Colonic mucosa (tissue), 4 donors: ENCODE data around the gene P3H1. TPM values are rescaled to one million over a fixed set of nuclear protein-coding genes. Genes with fewer than 3 reads are reported as not detected.
A peak's percentile ranks its signal among the peaks of the same experiment; 100 is the strongest.
"Not testable (repeated sequence)": the region's sequence is repeated elsewhere in the genome, so short reads cannot be mapped to it uniquely, and the experiment has no call there.

Experiments used
- DNase-seq: peaks from one replicate; pipeline ENCODE4 v3.0.0-alpha.2; 2020
- H3K27ac ChIP-seq: fragments of 200-600 bp; one replicate; pipeline ENCODE4 v1.8.0; 2021
- H3K27me3 ChIP-seq: fragments of 200-600 bp; one replicate; pipeline ENCODE4 v1.8.0; 2021
- H3K36me3 ChIP-seq: fragments of 200-600 bp; one replicate; pipeline ENCODE4 v1.8.0; 2021
- H3K4me1 ChIP-seq: fragments of 200-600 bp; one replicate; pipeline ENCODE4 v1.8.0; 2021; ENCODE audit warnings: mild to moderate bottlenecking
- H3K4me3 ChIP-seq: fragments of 200-600 bp; one replicate; pipeline ENCODE4 v1.8.0; 2021
- H3K9ac ChIP-seq, 2 donors: one replicate each; pipeline ENCODE4 v1.7.0; 2013; ENCODE audit warnings: control low read depth in 2 of 2, low read depth in 2 of 2, low read length in 2 of 2
- H3K9me3 ChIP-seq: fragments of 200-600 bp; one replicate; pipeline ENCODE4 v1.8.0; 2021
- CTCF ChIP-seq: fragments of 200-600 bp; IDR thresholded peaks from one replicate; pipeline ENCODE4 v1.8.0; 2022; ENCODE audit warnings: antibody characterized with exemption, mild to moderate bottlenecking
- intact Hi-C: fragments of 100-400 bp; cut with DNase I; formaldehyde crosslinking; loops from one replicate; pipeline ENCODE4 v1.14.1; 2022
- total RNA-seq, 2 donors: library from RNA; stranded (reverse); fragmentation: NEBNext Ultra II Directional in 1 of 2; extraction: Animal tissue kit (Norgen Biotek cat#: 25700) in 1 of 2; gene quantifications; one replicate each; pipeline ENCODE4 v1.2.1, GENCODE V29; 2021
- donor health status: healthy.
- donor health status: DM: no; HTN: no; CAD: no.
- donor health status: DM: no; HTN: no; CAD: no.

P3H1 gene
- 10 to 100 TPM; 11.7 to 19.1 TPM for total RNA-seq

GRCh38 chr1:42766741-42767509, at the start of gene P3H1, which contains the start of gene C1orf50:
TSS of gene P3H1 (minus strand) at chr1:42767028. CDS start at chr1:42766971, 57 bp downstream.
TSS of gene C1orf50 (plus strand) at chr1:42767249. CDS start at chr1:42767312, 63 bp downstream.
- no peak for TF ChIP-seq CTCF
- intact Hi-C loops: loop anchor here (5.0 kb wide), 1 partner anchor 50 kb away; the partner anchor contains the start of genes ERMAP and SVBP
- Histone ChIP-seq H3K4me1 (no peaks in the 10 kb centered on the region), H3K36me3 (no peaks in the 10 kb centered on the region), H3K9me3 (no peaks in the 10 kb centered on the region), H3K9ac (peak within 1 kb of the TSS; percentile 90 to 95), H3K4me3 (peak within 1 kb of the TSS; percentile 99), H3K27ac (peak within 1 kb of the TSS; percentile 84), H3K27me3 (no peaks in the 10 kb centered on the region)
- peak; percentile 100 for DNase-seq

- Histone ChIP-seq H3K9ac (peak overlapping the region; percentile 68 to 88), H3K27ac (peak overlapping the region; percentile 96), H3K36me3 (no peaks in the 10 kb centered on the region), H3K27me3 (no peaks in the 10 kb centered on the region), H3K9me3 (no peaks in the 10 kb centered on the region), H3K4me3 (peak overlapping the region; percentile 54), H3K4me1 (peaks cover 4% of the 10 kb centered on the region)
- intact Hi-C loops: loop anchor here (5.0 kb wide), 1 partner anchor 49 kb away; the partner anchor contains the start of genes C1orf50 and P3H1
- no peak for TF ChIP-seq CTCF
- DNase-seq: no peak
Observed at GRCh38 chr1:42815941-42816584, 49.2 kb upstream of the P3H1 start.

GRCh38 chr1:42814815-42815214, 48.0 kb upstream of the P3H1 start:
- H3K27me3 ChIP-seq, H3K4me3 ChIP-seq, H3K9ac ChIP-seq, DNase-seq, H3K36me3 ChIP-seq, H3K4me1 ChIP-seq, H3K27ac ChIP-seq, H3K9me3 ChIP-seq: not testable (repeated sequence)
- intact Hi-C loops: loop anchor here (5.0 kb wide), 1 partner anchor 48 kb away; the partner anchor contains the start of genes C1orf50 and P3H1

GRCh38 chr1:42807056-42807668, 40.3 kb upstream of the P3H1 start:
- H3K9me3 ChIP-seq: no peaks in the 10 kb centered on the region
- intact Hi-C loops: no loop called here

GRCh38 chr1:42806593-42806992, 39.8 kb upstream of the P3H1 start:
- Histone ChIP-seq H3K4me1 (no peaks in the 10 kb centered on the region), H3K9ac (no peak overlapping the region), H3K9me3 (no peaks in the 10 kb centered on the region), H3K4me3 (no peak overlapping the region), H3K27me3 (no peaks in the 10 kb centered on the region), H3K36me3 (no peaks in the 10 kb centered on the region), H3K27ac (no peak overlapping the region)
- TF ChIP-seq CTCF: no peak
- no peak for DNase-seq
- intact Hi-C loops: no loop called here

More at GRCh38 chr1:42807056-42807668, 40.3 kb upstream of the P3H1 start:
- DNase-seq: no peak
- Histone ChIP-seq H3K27ac (no peak overlapping the region), H3K27me3 (no peaks in the 10 kb centered on the region), H3K9ac (no peak overlapping the region), H3K36me3 (no peaks in the 10 kb centered on the region), H3K4me3 (no peak overlapping the region), H3K4me1 (no peaks in the 10 kb centered on the region)
- TF ChIP-seq CTCF: no peak
